HG03575 (cell line): Measurements from ENCODE around the gene DHRS7.

Experiments
- ATAC-seq: cut with Tn5 transposase; IDR thresholded peaks from one replicate; pipeline ENCODE4 v1.9.1; 2021; ENCODE audit not compliant: unreplicated experiment, insufficient number of reproducible peaks, low FRiP score; ENCODE audit errors: extremely low read depth

Gene DHRS7

DNA sequence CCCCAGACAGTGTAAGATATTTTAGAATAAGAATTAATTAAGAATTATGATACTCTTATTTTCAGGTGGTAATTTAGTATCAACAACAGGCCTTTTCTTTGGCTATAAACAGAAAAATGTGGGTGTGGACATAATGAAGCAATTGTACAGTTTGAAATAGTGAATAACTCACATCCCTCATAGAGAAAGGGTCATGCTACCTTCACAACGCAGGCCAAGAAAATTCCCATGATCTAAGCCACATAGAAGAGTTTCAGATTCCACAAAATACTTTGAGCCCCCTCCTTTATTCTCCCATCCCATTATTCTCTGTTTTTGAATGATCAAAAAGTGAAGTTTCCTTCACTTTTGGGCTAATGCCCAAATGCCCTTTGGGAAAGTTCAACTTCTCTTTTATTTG, 23.5 kb upstream of the DHRS7 start:
- ATAC-seq, result no peak

DNA sequence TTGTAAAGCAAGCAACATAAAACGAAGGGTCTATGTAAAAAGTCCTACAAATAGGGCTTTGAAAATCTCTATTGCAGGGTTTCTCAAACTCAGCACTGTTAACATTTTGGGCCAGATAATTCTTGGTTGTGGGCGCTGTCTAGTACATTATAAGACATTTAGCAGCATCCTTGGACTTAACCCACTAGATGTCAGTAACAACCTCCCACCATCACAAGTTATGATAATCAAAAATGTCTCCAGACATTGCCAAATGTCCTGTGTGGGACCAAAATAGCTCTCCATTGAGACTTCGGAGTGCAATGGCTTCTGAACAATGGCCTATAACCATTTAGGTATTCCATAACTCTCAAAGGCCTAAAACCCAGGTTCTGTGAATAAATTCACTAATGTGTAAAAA, 22.9 kb upstream of the DHRS7 start:
- ATAC-seq, result no peak

DNA sequence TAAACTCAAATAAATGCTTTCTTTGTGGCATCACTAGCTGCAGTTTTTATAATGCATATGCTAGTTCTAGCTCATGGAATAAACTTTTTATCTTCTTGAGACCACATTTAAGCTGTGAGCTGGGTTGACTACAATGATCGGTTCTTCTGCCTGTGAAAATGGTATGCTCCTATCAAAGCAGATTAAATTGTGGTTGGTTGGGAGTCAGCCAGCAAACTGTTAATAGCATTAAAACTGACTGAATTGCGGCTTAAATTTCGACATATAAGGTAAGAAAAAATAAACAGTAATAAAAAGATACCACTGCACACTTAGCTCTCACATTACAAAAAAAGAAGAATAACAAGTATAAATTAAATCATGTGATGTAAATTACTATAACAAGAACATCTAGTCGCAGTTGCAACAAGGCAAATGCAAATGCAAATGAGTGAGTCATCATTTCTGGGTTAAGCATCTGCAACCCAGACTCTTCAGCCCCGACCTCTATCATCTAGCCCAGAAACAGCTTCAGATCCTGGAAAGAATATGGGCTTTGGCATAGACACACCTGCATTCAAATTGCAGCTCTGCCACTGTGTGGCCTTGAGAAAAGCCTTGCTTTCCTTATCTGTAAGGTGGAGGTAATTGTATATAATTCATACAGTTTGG, 19.8 kb upstream of the DHRS7 start:
- ATAC-seq, result no peak

DNA sequence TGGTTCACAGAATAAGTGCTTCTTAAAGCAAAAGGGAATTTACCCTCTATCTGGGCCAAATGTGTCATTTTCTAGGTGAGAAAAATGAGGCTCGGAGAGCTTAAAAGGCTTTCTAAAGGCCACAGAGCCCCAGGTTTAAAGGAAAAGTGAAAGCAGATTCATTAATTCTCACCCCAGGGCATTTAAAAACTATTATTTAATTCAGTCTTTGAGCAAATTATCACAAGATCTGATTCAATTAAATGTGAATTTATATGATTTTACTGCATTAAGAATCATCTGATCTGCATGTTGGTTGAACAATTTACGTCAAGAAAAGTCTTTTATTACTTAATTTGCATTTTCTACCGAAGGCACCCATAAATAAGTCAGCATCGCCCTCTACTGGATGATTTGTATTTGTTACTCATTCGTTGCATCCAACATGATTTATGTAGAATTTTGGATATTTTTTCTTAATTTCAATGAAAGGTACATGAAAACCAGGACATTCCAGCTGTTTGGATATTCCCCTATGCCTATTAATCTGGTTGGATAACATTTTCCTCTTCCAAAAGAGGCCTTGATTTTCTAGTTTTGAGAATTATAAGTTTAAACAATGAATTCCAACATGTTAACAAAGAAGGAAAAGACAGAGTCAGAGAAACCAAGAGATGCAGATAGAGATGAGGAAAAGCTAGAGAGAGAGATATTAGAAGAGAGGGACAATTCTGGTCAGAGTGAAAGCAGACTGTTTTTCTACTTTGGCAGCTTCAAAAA, 19.1 kb upstream of the DHRS7 start:
- no peak for ATAC-seq

DNA sequence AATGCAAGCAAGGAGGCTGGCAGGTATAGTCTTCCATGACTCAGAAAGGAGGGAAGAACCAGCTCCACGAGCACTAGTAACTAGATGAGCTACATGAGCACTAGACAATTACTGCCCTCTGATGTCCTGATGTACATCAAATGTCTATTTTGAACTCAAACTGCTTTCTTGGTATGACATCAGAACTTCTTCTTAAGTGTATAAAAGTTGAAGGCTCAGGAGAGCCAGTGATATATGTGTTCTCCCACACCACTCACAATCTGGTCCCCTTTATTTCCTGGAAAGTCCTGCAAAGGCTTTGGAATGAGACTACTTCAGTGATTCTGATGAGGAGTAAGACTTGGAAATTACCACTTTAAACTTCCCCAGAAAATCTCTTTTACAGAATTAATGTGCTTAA, 18.5 kb upstream of the DHRS7 start:
- no peak for ATAC-seq

DNA sequence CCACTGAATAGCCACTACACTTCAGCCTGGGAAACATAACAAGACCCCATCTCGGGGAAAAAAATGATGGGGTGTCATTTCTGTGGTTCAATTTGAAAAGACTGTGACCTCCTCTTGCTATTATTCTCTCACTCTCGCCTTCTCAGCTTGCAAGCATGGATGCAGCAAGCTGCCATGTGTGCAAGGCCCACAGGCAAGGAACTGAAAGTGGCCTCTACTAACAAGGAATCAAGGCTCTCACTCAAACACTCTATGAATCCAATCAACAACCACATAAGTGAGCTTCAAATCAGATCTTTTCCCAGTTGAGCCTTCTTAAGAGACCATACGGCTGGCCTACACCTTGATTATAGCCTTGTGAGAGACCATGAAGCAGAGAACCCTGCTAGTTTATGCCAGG, 17.9 kb upstream of the DHRS7 start:
- ATAC-seq, result no peak

DNA sequence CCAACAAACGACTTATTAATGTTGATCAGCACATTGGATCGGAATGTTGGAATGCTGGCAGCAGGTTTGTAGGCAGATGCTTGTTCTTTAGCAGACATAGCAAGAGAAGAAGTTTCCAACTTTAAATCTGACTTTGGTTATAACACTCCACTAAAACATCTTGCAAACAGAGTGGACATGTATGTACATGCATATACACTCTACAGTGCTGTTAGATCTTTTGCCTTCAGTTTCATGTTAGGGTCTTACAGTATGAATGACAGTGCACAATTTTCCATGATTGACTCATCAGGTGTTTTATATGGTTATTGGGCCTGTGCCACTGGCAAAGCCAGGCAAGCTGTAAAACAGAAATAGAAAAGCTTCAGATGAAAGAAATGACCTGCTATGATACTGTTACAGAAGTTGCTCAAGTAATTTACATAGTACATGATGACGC, 14.3 kb upstream of the DHRS7 start:
- ATAC-seq, result no peak

DNA sequence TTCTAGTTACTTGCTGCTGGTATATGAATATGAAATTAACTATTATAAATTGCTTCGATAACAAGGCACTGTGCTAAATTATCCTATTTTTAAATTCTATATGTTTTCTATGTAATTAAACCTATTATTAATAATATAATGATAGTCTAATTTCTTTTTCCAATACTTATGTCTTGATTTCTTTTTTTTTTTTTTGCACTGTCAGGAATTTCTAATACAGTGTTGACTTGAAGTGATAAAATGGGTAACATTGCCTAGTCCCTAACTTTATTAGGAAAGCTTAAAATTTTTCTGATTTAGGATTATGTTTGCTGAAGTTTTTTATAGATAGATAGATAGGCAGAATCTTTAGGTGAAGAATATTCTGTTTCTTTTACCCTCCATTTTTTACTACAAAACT, 13.6 kb upstream of the DHRS7 start:
- ATAC-seq, result no peak

DNA sequence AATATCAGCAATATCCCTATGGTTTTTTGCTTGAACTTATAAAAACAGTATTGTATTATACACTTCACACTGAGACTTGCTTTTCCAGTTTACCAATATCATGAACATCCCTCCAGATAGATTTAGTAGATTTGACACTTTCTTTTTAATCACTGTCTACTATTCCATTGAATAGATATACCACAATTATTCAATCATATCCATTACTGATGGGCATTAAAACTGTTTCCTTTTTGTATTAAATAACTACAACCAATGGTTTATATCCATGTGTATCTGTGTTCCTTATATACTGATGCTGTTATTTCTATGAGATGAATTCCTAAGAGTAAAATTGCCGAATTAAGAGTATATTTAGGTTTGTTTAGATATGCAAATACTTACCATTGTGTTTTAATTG, 13.0 kb upstream of the DHRS7 start:
- ATAC-seq, result no peak

DNA sequence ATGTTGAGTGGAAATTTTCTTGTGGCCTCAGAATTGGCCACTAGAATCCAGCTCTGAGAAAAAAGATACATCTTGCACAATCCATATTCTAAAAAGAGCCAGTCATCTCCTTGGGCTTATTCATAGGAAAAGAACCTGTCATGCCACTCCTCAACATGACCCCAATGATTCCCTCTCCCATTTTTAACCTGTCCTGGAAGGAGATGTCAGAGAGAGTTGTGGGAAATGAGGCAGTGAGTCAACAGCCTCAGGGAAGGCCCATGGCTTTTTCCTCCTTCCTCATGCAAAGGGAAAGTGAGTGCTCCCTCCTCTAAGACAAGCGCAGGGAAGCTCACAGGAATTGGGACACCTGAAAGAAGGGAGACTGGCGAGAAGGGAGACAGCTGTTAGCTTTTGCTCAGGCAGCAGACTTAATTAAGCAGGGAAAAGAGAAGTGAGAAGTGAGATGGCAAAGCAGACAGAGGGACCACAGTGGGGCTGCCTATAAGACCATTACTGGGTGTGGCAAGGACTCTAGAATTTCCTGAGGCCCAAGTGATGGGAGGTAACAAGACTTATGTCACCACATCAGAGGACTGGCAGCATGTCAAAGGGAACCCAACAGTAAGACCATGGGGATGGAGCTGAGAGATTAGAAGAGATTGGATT, 10.2 kb upstream of the DHRS7 start:
- no peak for ATAC-seq

DNA sequence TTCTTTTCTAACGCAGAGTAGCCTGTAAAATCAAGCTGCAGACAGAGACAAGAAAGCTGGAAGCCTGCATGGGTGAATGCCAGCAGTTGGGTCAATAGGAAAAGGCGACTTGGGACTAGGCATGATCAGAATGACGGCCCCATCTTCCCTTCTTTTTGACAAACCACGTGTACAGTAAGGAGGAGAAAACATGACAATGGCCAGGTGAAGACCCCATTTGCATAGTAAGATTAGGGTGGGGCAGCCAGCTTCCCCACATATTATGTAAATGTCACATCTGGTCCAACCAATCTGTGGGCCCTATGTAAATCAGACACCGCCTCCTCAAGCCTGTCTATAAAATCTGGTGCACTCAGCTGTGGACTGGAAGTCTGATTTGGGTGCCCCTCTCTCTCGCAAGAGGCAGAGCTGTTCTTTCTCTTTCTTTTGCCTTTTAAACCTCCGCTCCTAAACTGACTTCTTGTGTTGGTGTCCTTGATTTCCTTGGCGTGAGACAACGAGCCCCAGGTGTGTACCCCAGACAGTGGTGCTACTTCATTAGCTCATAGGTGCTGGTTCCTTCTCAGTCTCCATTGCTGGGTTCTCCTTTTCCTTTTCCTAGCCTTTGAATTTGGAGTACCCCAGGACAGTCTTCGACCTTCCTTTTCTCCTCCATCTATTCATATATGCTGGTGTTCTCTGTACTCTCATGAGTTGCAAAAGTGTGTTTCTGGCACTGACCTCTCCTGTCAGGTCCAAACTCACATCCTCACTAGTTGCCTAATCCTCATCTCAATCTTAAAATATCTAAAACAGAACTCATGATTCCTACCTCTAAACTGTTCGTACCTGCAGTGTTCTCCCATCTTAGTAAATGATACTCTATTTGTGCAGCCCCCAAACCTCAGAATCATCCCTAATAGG, 9.4 kb upstream of the DHRS7 start:
- ATAC-seq, result no peak

DNA sequence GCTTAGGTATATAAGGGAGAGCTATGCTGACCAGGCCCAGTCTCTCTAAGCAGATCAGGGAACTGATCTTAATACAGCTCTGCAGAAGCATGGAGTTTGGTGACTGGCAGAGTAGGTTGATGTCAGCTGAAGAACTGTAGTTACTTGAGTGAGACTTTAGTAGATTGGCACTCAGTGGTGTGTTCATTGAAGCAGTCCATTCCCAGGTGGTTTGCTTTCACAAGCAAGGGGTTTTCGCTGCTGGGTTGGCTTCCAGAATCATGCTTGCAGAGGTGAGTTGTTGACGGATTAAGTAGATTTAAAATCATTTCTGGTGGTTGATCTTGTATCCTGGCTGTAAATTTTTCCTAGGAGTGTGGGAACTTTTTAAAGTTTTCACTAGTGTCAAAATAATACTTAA, 6.5 kb upstream of the DHRS7 start:
- no peak for ATAC-seq

DNA sequence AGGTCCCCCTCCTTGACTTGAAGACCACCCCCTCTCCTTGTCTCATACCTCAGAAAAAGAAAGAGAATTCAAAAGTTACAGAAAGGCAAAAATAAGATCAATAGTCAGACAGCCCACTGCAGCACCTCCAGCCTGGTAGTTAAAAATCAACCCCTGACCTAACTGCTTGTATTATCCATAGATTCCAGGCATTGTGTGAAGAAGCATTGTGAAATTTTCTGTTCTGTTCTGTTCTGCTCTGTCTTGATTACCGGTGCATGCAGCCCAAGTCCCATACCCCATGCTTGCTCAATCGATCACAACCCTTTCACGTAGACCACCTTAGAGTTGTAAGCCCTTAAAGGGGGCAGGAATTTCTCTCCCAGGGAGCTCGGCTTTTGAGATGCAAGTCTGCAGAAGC, 5.8 kb upstream of the DHRS7 start:
- no peak for ATAC-seq

DNA sequence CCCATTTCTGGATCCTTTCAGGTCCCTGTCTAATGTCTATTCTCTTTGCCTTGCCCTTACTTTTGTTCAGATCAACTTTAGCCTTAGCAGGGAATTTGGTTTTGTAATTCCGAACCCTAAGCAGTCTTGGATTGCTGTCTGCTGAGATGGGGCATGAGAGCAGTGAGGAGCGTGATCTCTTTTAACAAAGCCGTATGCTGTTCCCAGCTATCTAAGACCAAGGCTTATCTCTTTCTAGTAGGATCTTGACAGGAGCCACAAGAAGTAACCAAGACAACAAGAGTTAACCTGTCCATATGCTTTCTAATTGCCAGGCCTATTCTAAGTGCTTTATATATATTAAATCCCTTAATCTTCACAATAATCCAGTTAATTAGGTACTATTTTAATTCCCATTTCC, 4.5 kb upstream of the DHRS7 start:
- no peak for ATAC-seq

DNA sequence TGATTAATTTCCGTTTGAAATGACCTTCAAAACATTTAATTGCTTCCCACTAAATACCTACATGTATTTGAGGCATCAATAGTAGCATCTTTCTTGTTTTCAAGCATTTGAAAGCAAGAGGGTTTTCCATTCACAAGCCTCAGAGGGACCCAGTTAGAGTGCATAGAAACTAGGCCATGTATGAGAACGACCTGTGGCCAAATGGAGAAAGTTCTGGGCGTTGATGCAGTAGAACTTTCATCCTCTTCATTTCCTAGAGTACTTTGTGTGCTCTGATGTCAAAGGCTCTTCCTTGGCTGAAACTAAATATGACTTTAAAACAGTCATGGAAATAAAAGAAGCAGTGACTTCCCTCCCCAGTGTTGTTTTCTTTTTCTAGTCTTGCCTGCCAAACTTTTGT, 944 bp upstream of the DHRS7 start:
- no peak for ATAC-seq

DNA sequence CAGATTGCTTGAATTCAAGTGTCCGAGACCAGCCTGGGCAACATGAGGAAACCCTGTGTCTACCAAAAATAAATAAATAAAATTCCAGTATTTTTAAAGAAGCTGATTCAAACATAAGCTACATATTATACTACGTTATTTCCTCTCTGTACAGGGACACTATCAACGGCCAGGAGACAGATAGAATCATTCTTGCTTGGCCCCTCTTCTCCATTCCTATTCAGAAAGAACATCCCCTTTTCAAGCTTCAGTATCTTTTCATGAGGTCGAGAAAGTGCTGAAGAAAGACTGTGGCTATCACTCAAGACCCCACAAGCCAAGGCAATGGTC, 314 bp upstream of the DHRS7 start:
- peak; percentile 8 for ATAC-seq

DNA sequence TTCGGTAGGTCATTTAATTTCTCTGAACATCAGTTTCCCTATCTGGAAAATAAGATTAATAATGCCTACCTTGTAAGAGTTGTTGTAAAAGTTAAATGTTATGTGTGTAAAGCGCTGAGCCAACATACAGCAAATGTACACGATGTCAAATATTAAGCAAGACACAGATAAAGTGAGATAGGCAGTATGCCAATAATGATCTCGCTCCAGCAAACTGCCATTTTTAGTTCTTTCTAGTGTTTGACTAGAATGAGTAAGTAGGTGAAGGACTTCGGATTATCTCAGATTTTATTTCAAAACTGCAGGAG, 840 bp downstream of the DHRS7 start:
- no peak for ATAC-seq

DNA sequence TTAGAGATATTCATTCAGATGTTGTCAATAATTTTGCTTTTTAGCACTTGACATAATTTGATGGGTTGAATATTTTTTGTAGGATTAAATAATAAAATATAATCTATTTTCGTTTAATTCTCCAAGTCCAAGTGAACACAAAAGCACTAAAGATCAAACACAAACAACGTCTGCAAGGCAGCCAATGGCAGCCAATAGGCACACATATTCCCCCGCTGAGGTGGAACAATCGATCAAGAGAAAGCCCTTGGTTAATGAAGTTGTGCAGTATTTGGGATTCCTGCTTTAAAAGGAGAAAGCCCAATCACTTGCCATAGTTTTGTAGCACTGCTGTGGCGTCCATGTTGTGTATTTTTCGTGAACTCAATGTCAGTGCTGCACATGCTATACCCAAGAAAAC, 1.5 kb downstream of the DHRS7 start:
- no peak for ATAC-seq

DNA sequence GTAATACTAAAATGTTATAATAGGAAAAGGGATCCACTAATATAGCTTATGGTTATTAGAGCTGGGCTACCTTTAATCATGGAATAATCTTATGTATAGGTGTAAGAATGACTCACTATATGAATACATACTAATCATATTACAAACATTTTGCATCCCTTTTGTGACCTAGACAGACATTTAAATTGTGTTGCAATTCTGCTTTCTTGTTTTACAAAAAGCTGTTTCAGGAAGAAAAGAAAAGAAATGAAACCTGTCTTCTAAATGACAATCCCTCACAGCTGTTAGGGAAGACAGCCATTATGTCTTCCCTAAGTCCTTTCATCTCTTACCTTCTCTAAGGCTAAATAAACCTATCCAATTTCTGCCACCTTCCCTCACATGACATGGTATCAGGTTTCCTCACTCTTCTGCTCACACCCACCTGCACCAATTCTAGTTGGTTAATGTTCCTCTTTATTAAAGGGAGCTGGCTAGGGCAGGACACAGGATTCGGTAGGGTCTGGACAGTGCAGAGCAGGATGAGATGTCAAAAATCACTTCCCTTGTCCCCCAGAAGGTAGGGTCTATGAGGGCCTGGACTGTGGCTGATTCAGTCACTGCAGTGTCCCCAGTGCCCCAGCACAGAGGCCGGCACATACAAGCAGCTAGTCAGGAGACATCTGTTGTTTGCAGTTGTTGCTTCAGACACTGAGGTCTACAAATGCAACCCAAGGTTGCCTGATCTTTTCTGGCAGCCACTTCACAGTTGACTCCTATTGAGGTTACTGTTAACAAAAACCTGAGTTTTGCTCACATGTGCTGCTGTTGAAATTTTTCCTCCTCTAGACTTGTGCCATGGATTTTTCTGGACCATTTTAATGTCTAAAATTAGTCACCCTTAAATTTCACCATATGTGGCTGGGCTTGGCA, 3.7 kb downstream of the DHRS7 start:
- ATAC-seq, result no peak
